Stimulated activated CD4-positive, alpha-beta T cell treated with anti-CD3 and anti-CD28 coated beads, Interleukin-12 subunit alpha, Interleukin-12 subunit beta, amount 100 ng/mL, for 4 hours (primary cell): Measurements from ENCODE around the gene NANOS2.

Source experiments
- DNase-seq: peaks from one replicate; pipeline ENCODE4 v3.0.0-alpha.2; 2020

NANOS2 gene

GRCh38 chr19:45913874-45914830 is at the start of gene NANOS2:
Gene NANOS2, minus strand, starts transcription at chr19:45914778. Its CDS starts 85 bp downstream, at chr19:45914693.
- no peak for DNase-seq

- no peak for DNase-seq
Observed at GRCh38 chr19:45962021-45962420, 47.4 kb upstream of the NANOS2 start.

- no peak for DNase-seq
Observed at GRCh38 chr19:45960595-45961235, 46.1 kb upstream of the NANOS2 start.

- DNase-seq: no peak
Observed at GRCh38 chr19:45959517-45960025, 45.0 kb upstream of the NANOS2 start.

GRCh38 chr19:45958769-45959516 is 44.4 kb upstream of the NANOS2 start:
- no peak for DNase-seq

- DNase-seq: no peak
Observed at GRCh38 chr19:45958320-45958719, 43.7 kb upstream of the NANOS2 start.

- no peak for DNase-seq
Observed at GRCh38 chr19:45955905-45956608, 41.5 kb upstream of the NANOS2 start.

GRCh38 chr19:45954156-45954555 is 39.6 kb upstream of the NANOS2 start:
- DNase-seq: no peak

- no peak for DNase-seq
Observed at GRCh38 chr19:45953676-45954075, 39.1 kb upstream of the NANOS2 start.

- peak; percentile 45 for DNase-seq
Observed at GRCh38 chr19:45952686-45953505, 38.3 kb upstream of the NANOS2 start.

GRCh38 chr19:45952341-45952685 is 37.7 kb upstream of the NANOS2 start:
- DNase-seq: no peak

GRCh38 chr19:45947926-45948325 is 33.3 kb upstream of the NANOS2 start:
- DNase-seq: no peak

GRCh38 chr19:45940515-45940805 is 25.9 kb upstream of the NANOS2 start:
- no peak for DNase-seq

- DNase-seq: no peak
Observed at GRCh38 chr19:45939792-45940514, 25.4 kb upstream of the NANOS2 start.

- no peak for DNase-seq
Observed at GRCh38 chr19:45938733-45939319, 24.2 kb upstream of the NANOS2 start.

- DNase-seq: no peak
Observed at GRCh38 chr19:45935267-45935666, 20.7 kb upstream of the NANOS2 start.

GRCh38 chr19:45934551-45935230 is 20.1 kb upstream of the NANOS2 start:
- no peak for DNase-seq

GRCh38 chr19:45933759-45934158 is 19.2 kb upstream of the NANOS2 start:
- no peak for DNase-seq

- DNase-seq: no peak
Observed at GRCh38 chr19:45931055-45931454, 16.5 kb upstream of the NANOS2 start.

GRCh38 chr19:45929247-45929646 is 14.7 kb upstream of the NANOS2 start:
- no peak for DNase-seq
